ENCODE data around the gene LRRK1. TPM values are rescaled to one million over a fixed set of nuclear protein-coding genes. Genes with fewer than 3 reads are reported as not detected.

LRRK1 gene
- total RNA-seq, 1 donor from 2014 or later, result 0.86 TPM

DNA sequence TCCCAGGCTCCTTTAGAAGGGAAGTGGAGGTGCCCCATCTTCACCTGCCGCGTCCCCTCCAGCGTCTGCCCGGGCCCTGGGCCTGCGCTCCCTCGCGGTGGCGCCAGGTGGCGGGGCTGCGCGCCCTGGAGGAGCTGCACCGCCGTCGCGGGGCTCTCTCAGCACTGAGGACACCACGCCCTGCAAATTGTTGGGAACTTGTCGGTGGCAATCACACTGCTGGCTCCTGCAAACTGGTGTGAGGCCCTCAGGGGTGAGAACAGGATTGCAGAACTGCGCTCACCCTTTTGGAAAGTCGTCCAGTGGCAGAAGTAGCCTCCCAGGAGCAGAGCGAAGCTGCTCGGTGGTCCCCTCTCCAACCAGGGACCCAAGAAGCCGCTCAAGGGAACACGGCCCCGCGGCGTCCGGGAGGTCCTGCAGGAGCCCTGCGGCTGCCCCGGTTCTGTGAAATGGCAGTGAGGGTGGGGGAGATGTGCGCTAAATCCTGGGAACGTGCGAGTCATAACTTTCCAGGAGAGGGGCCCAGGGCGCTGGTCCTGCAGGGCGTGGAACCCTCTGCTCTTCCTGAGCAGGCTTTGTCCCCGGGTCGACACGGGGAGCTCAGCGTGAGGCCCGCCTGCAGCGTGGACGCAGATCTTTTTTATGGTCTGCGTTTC is 995 bp upstream of the LRRK1 start:
- Mint-ChIP-seq H3K4me1 (ENCODE audit: low read depth) (peaks cover 3% of the 10 kb centered on the region), H3K27me3 (peaks cover 66% of the 10 kb centered on the region), H3K9me3 (ENCODE audit: low read depth) (peaks cover 4% of the 10 kb centered on the region), H3K36me3 (ENCODE audit: insufficient read depth) (no peaks in the 10 kb centered on the region), H3K4me3 (ENCODE audit: low read depth) (peak overlapping the region; percentile 59), H3K27ac (no peak overlapping the region)
- DNase-seq (ENCODE audit: low spot score, unreplicated experiment), result peak; percentile 73
- TF ChIP-seq, protein P1, sequence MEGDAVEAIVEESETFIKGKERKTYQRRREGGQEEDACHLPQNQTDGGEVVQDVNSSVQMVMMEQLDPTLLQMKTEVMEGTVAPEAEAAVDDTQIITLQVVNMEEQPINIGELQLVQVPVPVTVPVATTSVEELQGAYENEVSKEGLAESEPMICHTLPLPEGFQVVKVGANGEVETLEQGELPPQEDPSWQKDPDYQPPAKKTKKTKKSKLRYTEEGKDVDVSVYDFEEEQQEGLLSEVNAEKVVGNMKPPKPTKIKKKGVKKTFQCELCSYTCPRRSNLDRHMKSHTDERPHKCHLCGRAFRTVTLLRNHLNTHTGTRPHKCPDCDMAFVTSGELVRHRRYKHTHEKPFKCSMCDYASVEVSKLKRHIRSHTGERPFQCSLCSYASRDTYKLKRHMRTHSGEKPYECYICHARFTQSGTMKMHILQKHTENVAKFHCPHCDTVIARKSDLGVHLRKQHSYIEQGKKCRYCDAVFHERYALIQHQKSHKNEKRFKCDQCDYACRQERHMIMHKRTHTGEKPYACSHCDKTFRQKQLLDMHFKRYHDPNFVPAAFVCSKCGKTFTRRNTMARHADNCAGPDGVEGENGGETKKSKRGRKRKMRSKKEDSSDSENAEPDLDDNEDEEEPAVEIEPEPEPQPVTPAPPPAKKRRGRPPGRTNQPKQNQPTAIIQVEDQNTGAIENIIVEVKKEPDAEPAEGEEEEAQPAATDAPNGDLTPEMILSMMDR (IDR thresholded peaks at IDR 0.05; ENCODE audit: unreplicated experiment), result peak; percentile 85

DNA sequence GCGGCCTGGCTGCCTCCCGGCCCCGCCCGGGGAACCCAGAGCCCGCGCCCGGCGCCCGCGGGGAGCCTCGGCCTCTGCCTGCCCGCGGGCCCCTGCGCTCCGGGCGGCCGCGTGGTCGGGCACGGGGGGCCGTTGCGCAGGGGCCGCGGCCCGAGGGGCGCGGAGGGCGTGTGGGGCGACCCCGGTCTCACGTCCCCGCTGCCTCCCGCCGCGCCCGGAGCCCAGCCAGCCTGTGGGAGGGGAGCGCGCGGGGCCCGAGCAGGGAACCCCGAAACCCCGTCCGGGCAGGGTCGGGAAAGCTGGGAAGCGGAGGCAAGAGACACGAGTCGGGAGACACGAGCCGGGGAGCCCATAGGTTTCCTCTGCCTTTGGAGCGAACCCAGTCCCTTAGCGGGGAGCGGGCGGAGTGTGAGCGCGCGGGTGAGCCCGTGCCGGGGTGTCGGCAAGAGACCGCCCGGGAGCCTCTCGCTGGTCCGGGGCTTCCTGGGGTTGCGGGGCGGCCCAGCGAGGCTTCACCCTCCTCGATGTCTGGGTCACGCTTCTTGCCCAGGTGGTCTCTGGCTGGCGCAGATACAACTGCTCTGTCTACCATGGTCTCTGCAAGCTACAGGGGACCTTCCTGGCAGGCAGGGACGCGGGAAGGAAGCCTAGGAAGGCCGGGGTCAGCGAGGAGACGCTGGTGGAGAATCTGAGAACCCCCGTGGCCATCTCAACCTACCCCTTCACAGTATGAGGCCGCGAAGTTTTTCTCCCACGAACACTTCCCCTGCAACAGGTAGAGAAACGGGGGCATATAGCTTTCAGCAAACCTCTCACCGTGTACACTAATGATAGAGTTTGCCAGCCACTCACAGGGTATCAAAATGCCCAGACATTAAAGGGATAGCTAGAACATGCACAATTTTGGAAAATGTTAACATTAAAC is 586 bp downstream of the LRRK1 start:
- H3K4me1 Mint-ChIP-seq (ENCODE audit: low read depth), result peaks cover 3% of the 10 kb centered on the region
- H3K27ac Mint-ChIP-seq, result no peak overlapping the region
- H3K4me3 Mint-ChIP-seq (ENCODE audit: low read depth), result peak overlapping the region; percentile 54
- DNase-seq (ENCODE audit: low spot score, unreplicated experiment), result no peak
- no peaks in the 10 kb centered on the region for H3K9me3 Mint-ChIP-seq (ENCODE audit: low read depth)
- peaks cover 79% of the 10 kb centered on the region for H3K27me3 Mint-ChIP-seq
- H3K36me3 Mint-ChIP-seq (ENCODE audit: insufficient read depth), result no peaks in the 10 kb centered on the region
- TF ChIP-seq, protein P1 (IDR thresholded peaks at IDR 0.05; ENCODE audit: unreplicated experiment), result no peak

DNA sequence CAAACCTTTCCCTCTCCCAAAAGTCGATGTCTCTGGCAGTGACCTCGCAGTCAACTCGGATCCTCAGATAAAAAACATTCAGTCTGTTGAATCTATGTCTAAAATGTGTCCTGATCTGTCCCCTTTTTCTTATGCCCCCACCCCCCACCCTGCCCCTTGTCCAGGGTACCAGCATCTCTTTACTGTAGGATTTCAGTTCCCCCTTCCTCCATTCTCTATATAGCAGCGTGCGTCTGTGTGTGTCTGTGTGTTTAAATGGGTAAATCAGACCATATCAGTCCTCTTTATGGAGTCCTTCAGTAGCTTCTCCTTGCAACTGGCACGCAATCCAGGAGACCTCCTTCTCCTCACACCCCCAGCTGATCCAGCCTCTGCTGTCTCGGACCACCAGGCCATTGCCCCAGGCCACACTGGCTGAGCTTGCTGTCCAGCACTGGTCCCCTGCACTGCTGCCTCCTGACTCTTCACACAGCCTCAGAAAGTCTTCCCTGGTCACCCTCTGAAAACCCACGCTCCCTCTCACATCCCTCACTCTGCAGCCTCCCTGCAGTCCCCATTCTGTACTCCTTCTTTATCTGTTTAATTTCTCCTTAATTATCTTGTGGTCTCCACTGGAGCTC is 1.5 kb downstream of the LRRK1 start:
- DNase-seq (ENCODE audit: low spot score, unreplicated experiment), result no peak
- no peak overlapping the region for H3K27ac Mint-ChIP-seq
- TF ChIP-seq, protein P1 (IDR thresholded peaks at IDR 0.05; ENCODE audit: unreplicated experiment), result no peak
- peak overlapping the region; percentile 18 for H3K4me3 Mint-ChIP-seq (ENCODE audit: low read depth)
- no peaks in the 10 kb centered on the region for H3K36me3 Mint-ChIP-seq (ENCODE audit: insufficient read depth)
- no peaks in the 10 kb centered on the region for H3K9me3 Mint-ChIP-seq (ENCODE audit: low read depth)
- peaks cover 3% of the 10 kb centered on the region for H3K4me1 Mint-ChIP-seq (ENCODE audit: low read depth)
- peaks cover 78% of the 10 kb centered on the region for H3K27me3 Mint-ChIP-seq

DNA sequence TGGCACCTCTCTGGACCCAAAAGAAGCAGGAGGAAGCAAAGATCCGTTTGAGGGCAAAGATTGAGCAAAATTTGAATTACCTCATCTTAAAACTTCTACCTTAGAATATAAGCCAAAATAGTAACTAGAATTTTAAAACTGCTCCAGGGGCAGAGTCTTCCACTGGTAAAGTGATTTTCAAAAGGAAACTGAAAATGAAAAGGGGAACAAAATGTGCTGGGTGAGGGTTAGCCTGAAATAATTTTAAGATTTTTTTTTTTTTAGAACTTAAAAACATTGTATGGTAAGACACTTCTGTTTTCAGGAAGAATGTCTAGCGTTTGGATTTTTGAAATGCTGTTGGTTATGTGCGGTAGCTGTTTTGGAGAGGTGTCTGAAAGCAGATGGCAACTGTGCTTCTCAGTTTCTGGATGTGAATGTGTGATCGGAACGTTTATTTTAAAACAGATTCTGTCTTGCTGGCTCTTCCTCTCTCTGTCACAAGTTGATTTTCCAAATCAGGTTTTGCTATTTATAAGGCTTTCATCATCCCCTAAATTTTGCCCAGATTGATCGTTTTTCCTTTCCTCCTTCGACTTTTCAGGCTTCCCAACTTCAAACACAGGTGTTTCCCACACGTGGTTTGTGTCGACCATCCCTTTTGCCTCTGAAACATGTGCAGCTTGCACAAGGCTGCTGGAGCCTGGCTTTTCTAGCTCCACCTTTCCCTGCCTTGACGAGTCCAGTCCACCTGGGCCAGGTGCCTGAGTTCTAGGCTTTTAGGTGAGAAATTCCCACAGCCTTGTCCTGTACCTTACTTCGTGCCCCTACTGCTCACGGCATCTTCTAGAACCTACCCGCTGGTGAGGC is 3.3 kb downstream of the LRRK1 start:
- no peak overlapping the region for H3K4me3 Mint-ChIP-seq (ENCODE audit: low read depth)
- H3K9me3 Mint-ChIP-seq (ENCODE audit: low read depth), result no peaks in the 10 kb centered on the region
- no peak for DNase-seq (ENCODE audit: low spot score, unreplicated experiment)
- no peak overlapping the region for H3K27ac Mint-ChIP-seq
- H3K27me3 Mint-ChIP-seq, result peaks cover 71% of the 10 kb centered on the region
- TF ChIP-seq, protein P1 (IDR thresholded peaks at IDR 0.05; ENCODE audit: unreplicated experiment), result no peak
- H3K36me3 Mint-ChIP-seq (ENCODE audit: insufficient read depth), result no peaks in the 10 kb centered on the region
- peaks cover 3% of the 10 kb centered on the region for H3K4me1 Mint-ChIP-seq (ENCODE audit: low read depth)

Measured in progenitor cell of endocrine pancreas (in vitro differentiated cells).